Stomach smooth muscle (tissue), 2 donors: ENCODE data around the gene ATM.

Experiments
- H3K27ac ChIP-seq: one replicate; pipeline ENCODE4 v1.7.0; 2013; ENCODE audit warnings: mild to moderate bottlenecking, low read length, inconsistent platforms
- H3K27me3 ChIP-seq, 2 donors: one replicate each; pipeline ENCODE4 v1.7.0; 2013; ENCODE audit warnings: low read length in 2 of 2; ENCODE audit not compliant: insufficient read depth in 2 of 2, control insufficient read depth in 1 of 2
- H3K36me3 ChIP-seq, 2 donors: one replicate each; pipeline ENCODE4 v1.7.0; 2013; ENCODE audit warnings: low read length in 2 of 2; ENCODE audit not compliant: control insufficient read depth in 2 of 2, insufficient read depth in 2 of 2
- H3K4me1 ChIP-seq: one replicate; pipeline ENCODE4 v1.7.0; 2013; ENCODE audit warnings: low read length; ENCODE audit not compliant: control insufficient read depth, insufficient read depth
- H3K4me3 ChIP-seq, 2 donors: one replicate each; pipeline ENCODE4 v1.7.0; 2013; ENCODE audit warnings: low read length in 2 of 2
- H3K9ac ChIP-seq, 2 donors: one replicate each; pipeline ENCODE4 v1.7.0; 2013; ENCODE audit warnings: low read length in 2 of 2, mild to moderate bottlenecking in 1 of 2
- H3K9me3 ChIP-seq, 2 donors: one replicate each; pipeline ENCODE4 v1.7.0; 2013; ENCODE audit warnings: low read length in 2 of 2; ENCODE audit not compliant: control insufficient read depth in 2 of 2
- donor health status: healthy.
- donor health status: Pancreatic carcinoma.

The ATM gene

DNA sequence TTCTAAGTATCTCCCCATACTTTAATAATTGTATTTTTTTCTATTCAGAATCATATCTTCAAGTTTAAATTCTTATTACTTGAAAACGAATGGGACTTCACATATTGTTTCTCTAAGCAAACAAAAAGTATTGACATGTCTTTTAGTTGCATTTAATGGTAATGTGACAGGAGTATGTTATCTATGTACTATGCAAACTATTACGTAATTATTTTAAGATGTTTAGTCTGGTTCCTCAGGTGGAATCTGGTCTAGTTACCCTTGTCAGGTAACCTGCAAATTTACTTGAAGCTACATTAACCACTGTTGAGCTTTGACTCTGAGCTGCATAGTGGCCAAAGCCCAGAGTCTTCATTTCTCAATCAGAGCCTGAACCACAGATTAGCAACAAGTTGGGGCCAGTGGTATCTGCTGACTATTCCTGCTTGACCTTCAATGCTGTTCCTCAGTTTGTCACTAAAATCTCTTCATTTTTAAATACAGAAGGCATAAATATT is 110.6 kb downstream of the ATM start:
- H3K4me1 ChIP-seq: no peaks in the 10 kb centered on the region
- no peaks in the 10 kb centered on the region for H3K27me3 ChIP-seq
- H3K9me3 ChIP-seq: no peaks in the 10 kb centered on the region
- H3K27ac ChIP-seq: no peak overlapping the region
- no peak overlapping the region for H3K9ac ChIP-seq
- H3K4me3 ChIP-seq: no peak overlapping the region
- H3K36me3 ChIP-seq: peaks cover 9 to 19% of the 10 kb centered on the region in 2 donors

GRCh38 chr11:108338750-108339149 is 115.9 kb downstream of the ATM start:
- Histone ChIP-seq H3K9me3 (no peaks in the 10 kb centered on the region), H3K4me3 (no peak overlapping the region), H3K4me1 (no peaks in the 10 kb centered on the region), H3K27me3 (no peaks in the 10 kb centered on the region), H3K9ac (no peak overlapping the region), H3K27ac (no peak overlapping the region), H3K36me3 (peaks cover 5 to 8% of the 10 kb centered on the region in 2 donors)

GRCh38 chr11:108340973-108341372 is 118.1 kb downstream of the ATM start:
- Histone ChIP-seq H3K4me1 (no peaks in the 10 kb centered on the region), H3K27ac (no peak overlapping the region)

DNA sequence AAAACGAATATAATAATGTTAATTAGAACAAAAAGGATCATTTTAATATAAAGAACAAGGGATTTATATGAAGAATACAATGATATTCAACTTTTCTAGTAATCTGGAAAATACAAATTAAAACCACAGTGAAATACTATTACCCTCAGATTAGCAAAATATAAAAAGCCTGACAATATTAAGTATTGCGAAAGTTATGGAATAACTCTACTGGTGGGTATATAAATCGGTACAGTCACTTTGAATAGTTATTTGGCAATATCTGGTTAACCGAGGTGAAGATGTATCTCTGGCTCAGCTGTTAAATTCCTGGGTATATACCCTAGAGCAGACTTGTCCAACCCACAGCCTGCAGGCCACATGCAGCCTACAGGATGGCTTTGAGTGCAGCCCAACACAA is 118.8 kb downstream of the ATM start:
- Histone ChIP-seq H3K4me3 (no peak overlapping the region), H3K27ac (no peak overlapping the region), H3K27me3 (no peaks in the 10 kb centered on the region), H3K4me1 (no peaks in the 10 kb centered on the region), H3K9ac (no peak overlapping the region), H3K36me3 (peaks cover under 1 to 3% of the 10 kb centered on the region in 2 donors), H3K9me3 (no peaks in the 10 kb centered on the region)

More at GRCh38 chr11:108340973-108341372, 118.1 kb downstream of the ATM start:
- H3K4me3 ChIP-seq: no peak overlapping the region
- H3K27me3 ChIP-seq: no peaks in the 10 kb centered on the region
- H3K9me3 ChIP-seq: no peaks in the 10 kb centered on the region
- H3K9ac ChIP-seq: no peak overlapping the region
- peaks cover 0 to 3% of the 10 kb centered on the region in 2 donors for H3K36me3 ChIP-seq

GRCh38 chr11:108343714-108344113 is 120.8 kb downstream of the ATM start:
- H3K4me1 ChIP-seq: no peaks in the 10 kb centered on the region
- no peak overlapping the region for H3K4me3 ChIP-seq
- H3K36me3 ChIP-seq: peaks cover 0 to 3% of the 10 kb centered on the region in 2 donors
- H3K27me3 ChIP-seq: no peaks in the 10 kb centered on the region
- H3K27ac ChIP-seq: no peak overlapping the region
- no peaks in the 10 kb centered on the region for H3K9me3 ChIP-seq
- H3K9ac ChIP-seq: no peak overlapping the region

GRCh38 chr11:108345767-108346166 is 122.9 kb downstream of the ATM start:
- Histone ChIP-seq H3K9me3 (no peaks in the 10 kb centered on the region), H3K27me3 (no peaks in the 10 kb centered on the region), H3K4me3 (no peak overlapping the region), H3K27ac (no peak overlapping the region), H3K36me3 (peaks cover 2 to 15% of the 10 kb centered on the region in 2 donors), H3K4me1 (no peaks in the 10 kb centered on the region), H3K9ac (no peak overlapping the region)

DNA sequence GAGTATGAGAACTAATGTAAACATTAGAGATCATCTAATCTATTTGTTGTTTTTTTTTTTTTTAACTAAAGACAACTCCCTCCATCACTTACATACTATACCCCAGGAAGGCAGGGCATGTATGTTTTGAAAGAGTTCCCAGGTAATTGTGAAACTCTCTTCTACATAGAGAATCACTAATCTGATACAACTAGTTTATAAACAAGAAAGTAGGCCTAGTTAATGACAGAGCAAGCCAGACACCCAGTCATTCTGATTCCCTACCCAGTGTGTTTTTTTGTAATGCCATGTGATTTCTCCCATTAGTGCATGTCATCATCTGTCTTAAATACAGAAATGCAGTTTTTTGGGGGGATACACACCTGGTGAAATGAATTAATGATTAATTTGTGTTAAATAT is 123.6 kb downstream of the ATM start:
- no peak overlapping the region for H3K4me3 ChIP-seq
- no peak overlapping the region for H3K27ac ChIP-seq
- H3K36me3 ChIP-seq: peaks cover 3 to 15% of the 10 kb centered on the region in 2 donors
- H3K9ac ChIP-seq: no peak overlapping the region
- no peaks in the 10 kb centered on the region for H3K9me3 ChIP-seq
- no peaks in the 10 kb centered on the region for H3K27me3 ChIP-seq
- H3K4me1 ChIP-seq: no peaks in the 10 kb centered on the region

GRCh38 chr11:108351468-108351867 is 128.6 kb downstream of the ATM start:
- Histone ChIP-seq H3K36me3 (peaks cover 27 to 43% of the 10 kb centered on the region in 2 donors), H3K27ac (no peak overlapping the region), H3K4me1 (no peaks in the 10 kb centered on the region), H3K9ac (no peak overlapping the region), H3K27me3 (no peaks in the 10 kb centered on the region), H3K4me3 (no peak overlapping the region), H3K9me3 (no peaks in the 10 kb centered on the region)

GRCh38 chr11:108364159-108364558 is 141.3 kb downstream of the ATM start:
- Histone ChIP-seq H3K4me3 (no peak overlapping the region), H3K36me3 (peaks cover 7 to 10% of the 10 kb centered on the region in 2 donors), H3K9me3 (no peaks in the 10 kb centered on the region), H3K9ac (no peak overlapping the region), H3K27me3 (no peaks in the 10 kb centered on the region), H3K27ac (no peak overlapping the region), H3K4me1 (no peaks in the 10 kb centered on the region)

DNA sequence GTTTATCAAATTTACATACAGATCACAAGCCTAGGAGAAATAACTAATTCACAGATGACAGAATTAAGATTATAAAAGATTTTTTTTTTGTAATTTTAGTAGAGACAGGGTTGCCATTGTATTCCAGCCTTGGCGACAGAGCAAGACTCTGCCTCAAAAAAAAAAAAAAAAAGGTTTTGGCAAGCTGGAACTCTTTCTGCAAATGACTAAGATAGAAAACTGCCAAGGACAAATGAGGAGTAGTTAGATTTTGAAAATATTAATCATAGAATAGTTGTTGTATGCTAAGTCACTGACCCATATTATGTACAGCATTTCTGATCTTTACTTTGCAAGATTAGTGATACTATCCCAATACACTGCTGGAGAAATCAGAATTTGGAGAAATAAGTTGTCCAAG is 145.3 kb downstream of the ATM start:
- H3K4me1 ChIP-seq: no peaks in the 10 kb centered on the region
- no peak overlapping the region for H3K27ac ChIP-seq
- no peaks in the 10 kb centered on the region for H3K9me3 ChIP-seq
- H3K4me3 ChIP-seq: no peak overlapping the region
- peaks cover 7 to 10% of the 10 kb centered on the region in 2 donors for H3K36me3 ChIP-seq
- no peaks in the 10 kb centered on the region for H3K27me3 ChIP-seq
- no peak overlapping the region for H3K9ac ChIP-seq

- Histone ChIP-seq H3K27me3 (no peaks in the 10 kb centered on the region), H3K4me3 (no peak overlapping the region), H3K4me1 (no peaks in the 10 kb centered on the region), H3K9me3 (no peaks in the 10 kb centered on the region), H3K27ac (no peak overlapping the region), H3K36me3 (peaks cover 7 to 10% of the 10 kb centered on the region in 2 donors), H3K9ac (no peak overlapping the region)
Observed at GRCh38 chr11:108369064-108369463, 146.2 kb downstream of the ATM start.
